ENCODE results near the gene MUSK.
A peak's percentile ranks its signal among the peaks of the same experiment; 100 is the strongest.
"Not testable (repeated sequence)": the region's sequence is repeated elsewhere in the genome, so short reads cannot be mapped to it uniquely, and the experiment has no call there.

MUSK gene

GRCh38 chr9:110799396-110799795 is 130.8 kb downstream of the MUSK start:
- H3K4me3 ChIP-seq (ENCODE audit: low read length) = no peak overlapping the region
- TF ChIP-seq ZNF274 (IDR thresholded peaks at IDR 0.05; ENCODE audit: low read depth, low read length) = no peak

GRCh38 chr9:110801426-110801825 is 132.8 kb downstream of the MUSK start:
- TF ChIP-seq ZNF274 (IDR thresholded peaks at IDR 0.05; ENCODE audit: low read depth, low read length) = no peak

GRCh38 chr9:110802416-110803035 is 133.9 kb downstream of the MUSK start:
- H3K4me3 ChIP-seq (ENCODE audit: low read length) = no peak overlapping the region
- TF ChIP-seq ZNF274 (IDR thresholded peaks at IDR 0.05; ENCODE audit: low read depth, low read length) = no peak

More at GRCh38 chr9:110801426-110801825, 132.8 kb downstream of the MUSK start:
- no peak overlapping the region for H3K4me3 ChIP-seq (ENCODE audit: low read length)

GRCh38 chr9:110807956-110808598 is 139.5 kb downstream of the MUSK start:
- H3K4me3 ChIP-seq (ENCODE audit: low read length) = peak overlapping the region; percentile 52; the same call in 1 of the 2 replicates
- TF ChIP-seq ZNF274 (IDR thresholded peaks at IDR 0.05; ENCODE audit: low read depth, low read length) = no peak

GRCh38 chr9:110808599-110808980 is 140.0 kb downstream of the MUSK start:
- H3K4me3 ChIP-seq (ENCODE audit: low read length) = no peak overlapping the region

GRCh38 chr9:110809038-110809595 is 140.5 kb downstream of the MUSK start:
- no peak for TF ChIP-seq ZNF274 (IDR thresholded peaks at IDR 0.05; ENCODE audit: low read depth, low read length)

More at GRCh38 chr9:110808599-110808980, 140.0 kb downstream of the MUSK start:
- no peak for TF ChIP-seq ZNF274 (IDR thresholded peaks at IDR 0.05; ENCODE audit: low read depth, low read length)

GRCh38 chr9:110810262-110810976 is 141.8 kb downstream of the MUSK start:
- TF ChIP-seq ZNF274 (IDR thresholded peaks at IDR 0.05; ENCODE audit: low read depth, low read length) = no peak

More at GRCh38 chr9:110809038-110809595, 140.5 kb downstream of the MUSK start:
- H3K4me3 ChIP-seq (ENCODE audit: low read length) = no peak overlapping the region; the same call in 1 of the 2 replicates

GRCh38 chr9:110812886-110813285 is 144.3 kb downstream of the MUSK start:
- TF ChIP-seq ZNF274 (IDR thresholded peaks at IDR 0.05; ENCODE audit: low read depth, low read length) = no peak
- H3K4me3 ChIP-seq (ENCODE audit: low read length) = no peak overlapping the region

More at GRCh38 chr9:110810262-110810976, 141.8 kb downstream of the MUSK start:
- H3K4me3 ChIP-seq (ENCODE audit: low read length) = no peak overlapping the region

GRCh38 chr9:110814159-110814558 is 145.6 kb downstream of the MUSK start:
- no peak for TF ChIP-seq ZNF274 (IDR thresholded peaks at IDR 0.05; ENCODE audit: low read depth, low read length)

GRCh38 chr9:110815361-110815760 is 146.8 kb downstream of the MUSK start:
- TF ChIP-seq ZNF274 (IDR thresholded peaks at IDR 0.05; ENCODE audit: low read depth, low read length) = no peak
- no peak overlapping the region for H3K4me3 ChIP-seq (ENCODE audit: low read length)

More at GRCh38 chr9:110814159-110814558, 145.6 kb downstream of the MUSK start:
- no peak overlapping the region for H3K4me3 ChIP-seq (ENCODE audit: low read length)

GRCh38 chr9:110820381-110820780 is 151.8 kb downstream of the MUSK start:
- no peak overlapping the region for H3K4me3 ChIP-seq (ENCODE audit: low read length)
- no peak for TF ChIP-seq ZNF274 (IDR thresholded peaks at IDR 0.05; ENCODE audit: low read depth, low read length)

GRCh38 chr9:110821064-110821463 is 152.5 kb downstream of the MUSK start:
- no peak overlapping the region for H3K4me3 ChIP-seq (ENCODE audit: low read length)
- no peak for TF ChIP-seq ZNF274 (IDR thresholded peaks at IDR 0.05; ENCODE audit: low read depth, low read length)

GRCh38 chr9:110825129-110825528 is 156.5 kb downstream of the MUSK start:
- not testable (repeated sequence) for H3K4me3 ChIP-seq (ENCODE audit: low read length)

- H3K4me3 ChIP-seq (ENCODE audit: low read length) = no peak overlapping the region
- TF ChIP-seq ZNF274 (IDR thresholded peaks at IDR 0.05; ENCODE audit: low read depth, low read length) = no peak
These were observed 157.4 kb downstream of the MUSK start for GRCh38 chr9:110825950-110826349.

GRCh38 chr9:110826400-110826799 is 157.8 kb downstream of the MUSK start:
- not testable (repeated sequence) for H3K4me3 ChIP-seq (ENCODE audit: low read length)

Data from GM08714 (cell line).